GM23248 (cell line): ENCODE measurements around the gene MALAT1.

ENCODE experiments used
- EZH2 ChIP-seq: fragments of 200-600 bp; sonication (generic); IDR thresholded peaks from 2 replicates; pipeline ENCODE4 v1.6.1; 2018; ENCODE audit warnings: antibody characterized with exemption, mild to moderate bottlenecking; ENCODE audit not compliant: insufficient read depth, poor library complexity, severe bottlenecking
- EZH2phosphoT487 ChIP-seq: fragments of 200-600 bp; sonication (generic); IDR thresholded peaks from 2 replicates; pipeline ENCODE4 v1.6.1; 2018; ENCODE audit warnings: antibody characterized with exemption, moderate library complexity, mild to moderate bottlenecking, low read depth; ENCODE audit not compliant: insufficient read depth

DNA sequence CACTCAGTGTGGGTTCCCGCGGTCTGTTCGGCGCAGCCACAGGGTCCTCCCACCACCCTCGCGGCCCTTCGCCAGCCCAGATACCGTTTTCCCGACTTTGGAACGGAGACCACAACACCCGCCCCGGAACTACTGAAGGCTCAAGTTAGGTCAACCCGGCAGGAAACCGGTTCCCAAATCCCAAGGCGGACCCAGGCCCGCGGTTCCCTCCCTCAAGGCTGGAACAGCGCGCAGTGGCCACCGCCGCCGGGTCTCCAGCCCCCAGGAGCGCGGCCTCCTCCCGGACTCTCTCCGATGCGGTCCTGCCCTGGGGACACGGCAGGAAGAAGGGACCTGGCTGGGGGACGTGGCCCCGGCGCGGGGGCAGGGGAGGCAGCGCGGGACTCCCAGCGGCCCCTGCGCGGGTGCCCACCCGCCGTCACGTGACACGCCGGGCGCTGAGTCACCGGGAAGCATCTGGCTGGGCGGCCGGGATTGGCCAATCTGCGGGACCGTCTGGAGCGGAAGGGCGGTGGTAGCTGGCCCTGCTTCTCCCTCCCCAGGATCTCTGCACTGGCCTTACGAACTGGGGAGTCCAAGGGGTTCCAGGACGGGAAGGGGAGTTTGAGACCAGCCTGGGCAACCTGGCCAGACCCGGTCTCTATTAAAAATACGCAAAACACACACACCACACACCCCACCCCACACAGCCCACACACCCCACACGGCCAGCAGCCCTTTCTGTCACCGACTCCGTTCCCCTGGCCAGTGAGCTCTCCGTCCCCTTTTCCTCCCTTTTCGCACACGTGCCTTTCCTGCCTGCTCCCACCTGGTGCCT, 21.5 kb upstream of the MALAT1 start:
- TF ChIP-seq EZH2 (no peak), EZH2phosphoT487 (no peak)
